PC-9 (cell line): Measurements from ENCODE around the gene MAP1S. TPM values are rescaled to one million over a fixed set of nuclear protein-coding genes. Genes with fewer than 3 reads are reported as not detected.

Experiments
- BruUV-seq: library from RNA; stranded (reverse); fragments of 400-500 nt; replicated peaks from 2 replicates; lab custom pipeline; 2021; lab: Mats Ljungman, UMichigan
- CTCF ChIA-PET: fragments of 300-600 bp; sonication (Branson Sonifier 250); formaldehyde crosslinking; loops from one replicate; lab custom pipeline; 2022; ENCODE audit warnings: antibody characterized with exemption; lab: Charles Lee
- POLR2A ChIA-PET: fragments of 300-600 bp; sonication (Branson Sonifier 250); formaldehyde crosslinking; loops from one replicate; lab custom pipeline; 2022; ENCODE audit warnings: antibody characterized with exemption; ENCODE audit not compliant: unreplicated experiment; lab: Charles Lee
- DNase-seq, 2 experiments: peaks; one replicate each; pipeline versions ENCODE4 v3.0.0 to v3.0.0-alpha.2; 2015 to 2022; ENCODE audit warnings: mixed read lengths in 1 of 2
- H2AFZ ChIP-seq: fragments of 200-600 bp; sonication (generic); 2 replicates; pipeline ENCODE4 v1.8.1; 2017; ENCODE audit warnings: antibody characterized with exemption
- H3F3A ChIP-seq: fragments of 200-600 bp; sonication (generic); 2 replicates; pipeline ENCODE4 v1.8.1; 2017; ENCODE audit warnings: antibody characterized with exemption, mild to moderate bottlenecking, low read depth; ENCODE audit not compliant: insufficient read depth
- H3K27ac ChIP-seq: fragments of 200-600 bp; sonication (generic); 2 replicates; pipeline ENCODE4 v1.6.1; 2016; ENCODE audit warnings: mixed run types
- H3K27me3 ChIP-seq: fragments of 200-600 bp; sonication (generic); 2 replicates; pipeline ENCODE4 v1.6.1; 2016; ENCODE audit warnings: low read depth, mixed run types; ENCODE audit not compliant: insufficient read depth
- H3K36me3 ChIP-seq: fragments of 200-600 bp; sonication (generic); 2 replicates; pipeline ENCODE4 v1.6.1; 2016; ENCODE audit warnings: low read depth, mixed run types
- H3K4me1 ChIP-seq: fragments of 200-600 bp; sonication (generic); replicated peaks from 2 replicates; pipeline ENCODE4 v1.6.1; 2016; ENCODE audit warnings: mixed run types; ENCODE audit not compliant: insufficient read depth
- H3K4me2 ChIP-seq: fragments of 200-600 bp; sonication (generic); 2 replicates; pipeline ENCODE4 v1.6.1; 2017; ENCODE audit warnings: mixed run types
- H3K4me3 ChIP-seq: fragments of 200-600 bp; sonication (generic); 2 replicates; pipeline ENCODE4 v1.6.1; 2016; ENCODE audit warnings: mixed run types
- H3K79me2 ChIP-seq: fragments of 200-600 bp; sonication (generic); 2 replicates; pipeline ENCODE4 v1.6.1; 2017; ENCODE audit warnings: low read depth, mixed run types
- H3K9me2 ChIP-seq: fragments of 200-600 bp; sonication (generic); 2 replicates; pipeline ENCODE4 v1.8.1; 2017; ENCODE audit warnings: mild to moderate bottlenecking; ENCODE audit not compliant: insufficient read depth
- H3K9me3 ChIP-seq: fragments of 200-600 bp; sonication (generic); 2 replicates; pipeline ENCODE4 v1.8.1; 2016; ENCODE audit warnings: low read depth; ENCODE audit not compliant: insufficient read depth
- H4K20me1 ChIP-seq: fragments of 200-600 bp; sonication (generic); 2 replicates; pipeline ENCODE4 v1.8.1; 2017; ENCODE audit not compliant: insufficient read depth
- CTCF ChIP-seq: fragments of 200-600 bp; sonication (generic); conservative IDR thresholded peaks from 2 replicates; pipeline ENCODE4 v1.6.1; 2017; ENCODE audit warnings: mixed run types, antibody characterized with exemption, mild to moderate bottlenecking, moderate library complexity
- EZH2 ChIP-seq: fragments of 200-600 bp; sonication (generic); IDR thresholded peaks from 2 replicates; pipeline ENCODE4 v1.8.0; 2017; ENCODE audit warnings: antibody characterized with exemption, low read depth
- intact Hi-C: fragments of 100-400 bp; cut with micrococcal nuclease; formaldehyde crosslinking; loops from one replicate; pipeline ENCODE4 v1.10.0; 2022; ENCODE audit not compliant: unreplicated experiment
- total RNA-seq: library from RNA; stranded (reverse); gene quantifications from 2 replicates; pipeline ENCODE4 v1.2.3, GENCODE V29; 2021

Gene MAP1S
- total RNA-seq, 1 experiment from 2014 or later: 86.9 TPM

- Histone ChIP-seq H3K4me2 (no peak overlapping the region), H2AFZ (no peak overlapping the region), H3F3A (peaks cover 21% of the 10 kb centered on the region), H3K36me3 (no peaks in the 10 kb centered on the region), H3K4me3 (no peak overlapping the region), H3K9me3 (no peaks in the 10 kb centered on the region), H3K4me1 (peaks cover 22% of the 10 kb centered on the region), H3K9me2 (no peaks in the 10 kb centered on the region), H4K20me1 (no peaks in the 10 kb centered on the region), H3K27ac (no peak overlapping the region), H3K27me3 (peaks cover 76% of the 10 kb centered on the region), H3K79me2 (no peaks in the 10 kb centered on the region)
- intact Hi-C loops: no loop called here
- CTCF ChIA-PET: no interaction called here
- no TSS peak for BruUV-seq
- TF ChIP-seq CTCF (no peak), EZH2 (no peak)
- no peak for DNase-seq
- POLR2A ChIA-PET: no interaction called here
These were observed 35.0 kb upstream of the MAP1S start for GRCh38 chr19:17684256-17684655.

GRCh38 chr19:17685451-17686022, 33.7 kb upstream of the MAP1S start:
- CTCF ChIA-PET: no interaction called here
- Histone ChIP-seq H4K20me1 (no peaks in the 10 kb centered on the region), H3K79me2 (no peaks in the 10 kb centered on the region), H3K36me3 (no peaks in the 10 kb centered on the region), H3K4me1 (peaks cover 13% of the 10 kb centered on the region; the same call in 1 of the 2 replicates), H3K9me3 (no peaks in the 10 kb centered on the region), H3F3A (peaks cover 19% of the 10 kb centered on the region), H3K27ac (no peak overlapping the region), H3K4me2 (no peak overlapping the region), H2AFZ (no peak overlapping the region), H3K4me3 (no peak overlapping the region), H3K27me3 (peaks cover 77% of the 10 kb centered on the region), H3K9me2 (no peaks in the 10 kb centered on the region)
- POLR2A ChIA-PET: no interaction called here
- BruUV-seq: no TSS peak
- no peak for DNase-seq
- TF ChIP-seq CTCF (no peak), EZH2 (no peak)
- intact Hi-C loops: no loop called here

GRCh38 chr19:17686023-17686521, 33.2 kb upstream of the MAP1S start:
- ChIA-PET POLR2A (no interaction called here), CTCF (interaction anchor here (0.5 to 0.7 kb wide), 2 partner anchors 9 to 97 kb away, joined by 3 to 5 read pairs; no protein-coding TSS in a partner anchor)
- no peak for DNase-seq
- no TSS peak for BruUV-seq
- H4K20me1 ChIP-seq: no peaks in the 10 kb centered on the region
- peaks cover 78% of the 10 kb centered on the region for H3K27me3 ChIP-seq
- H3K4me2 ChIP-seq: peak overlapping the region; percentile 77
- TF ChIP-seq EZH2: no peak
- no peak for TF ChIP-seq CTCF
- peak overlapping the region; percentile 51; the same call in 1 of the 2 replicates for H3K4me3 ChIP-seq
- peaks cover 13% of the 10 kb centered on the region; the same call in 1 of the 2 replicates for H3K4me1 ChIP-seq
- intact Hi-C loops: no loop called here
- H2AFZ ChIP-seq: no peak overlapping the region
- no peaks in the 10 kb centered on the region for H3K9me2 ChIP-seq
- no peak overlapping the region for H3K27ac ChIP-seq
- no peaks in the 10 kb centered on the region for H3K79me2 ChIP-seq
- H3K9me3 ChIP-seq: no peaks in the 10 kb centered on the region
- H3K36me3 ChIP-seq: no peaks in the 10 kb centered on the region
- H3F3A ChIP-seq: peaks cover 14% of the 10 kb centered on the region
